BJ (cell line): Measurements from ENCODE around the gene MAP2K7. TPM values are rescaled to one million over a fixed set of nuclear protein-coding genes. Genes with fewer than 3 reads are reported as not detected.
A peak's percentile ranks its signal among the peaks of the same experiment; 100 is the strongest.

Experiments used
- CTCF ChIA-PET: fragments of 350-600 bp; formaldehyde crosslinking; extraction: SDS; loops from one replicate; lab custom pipeline; 2021; ENCODE audit warnings: antibody characterized with exemption, inconsistent platforms; lab: Yijun Ruan, JAX
- POLR2A ChIA-PET: fragments of 300-600 bp; sonication (Branson Sonifier 250); formaldehyde crosslinking; extraction: SDS; loops from one replicate; lab custom pipeline; 2021; ENCODE audit warnings: antibody characterized with exemption; lab: Charles Lee
- DNase-seq: peaks from one replicate; pipeline ENCODE4 v3.0.0-alpha.2; 2011; ENCODE audit warnings: low read depth
- H3K27me3 ChIP-seq: 2 replicates; pipeline ENCODE4 v1.6.0; 2011; ENCODE audit warnings: low read length; ENCODE audit not compliant: control insufficient read depth, insufficient read depth
- H3K36me3 ChIP-seq: 2 replicates; pipeline ENCODE4 v1.5.1; 2011; ENCODE audit warnings: low read length; ENCODE audit not compliant: control insufficient read depth, insufficient read depth
- H3K4me3 ChIP-seq: 2 replicates; pipeline ENCODE4 v1.5.1; 2011; ENCODE audit warnings: low read depth, mild to moderate bottlenecking, control low read depth, low read length
- CTCF ChIP-seq: IDR thresholded peaks from 2 replicates; pipeline ENCODE4 v1.5.1; 2011; ENCODE audit warnings: low read depth, mild to moderate bottlenecking, control low read depth, inconsistent platforms, low read length, moderate library complexity; ENCODE audit not compliant: insufficient read depth
- polyA plus RNA-seq: library from polyadenylated mRNA; depleted of rRNA; stranded (reverse); fragments of >200 nt; gene quantifications from 2 replicates; pipeline ENCODE4 v1.2.3, GENCODE V29; 2011

The MAP2K7 gene
- polyA plus RNA-seq, 1 experiment: 8.0 TPM

- no peaks in the 10 kb centered on the region for H3K27me3 ChIP-seq
- ChIA-PET POLR2A (no interaction called here), CTCF (interaction anchor here (1.3 to 1.5 kb wide), 2 partner anchors 32 to 101 kb away, joined by 3 to 4 read pairs; no protein-coding TSS in a partner anchor)
- peaks cover 8% of the 10 kb centered on the region for H3K36me3 ChIP-seq
- DNase-seq: no peak
- no peak for TF ChIP-seq CTCF
- no peak overlapping the region for H3K4me3 ChIP-seq
These were observed 2.3 kb upstream of the MAP2K7 start for GRCh38 chr19:7901337-7901736.

- H3K27me3 ChIP-seq: no peaks in the 10 kb centered on the region
- no peak for DNase-seq
- H3K36me3 ChIP-seq: peaks cover 8% of the 10 kb centered on the region
- CTCF ChIA-PET: interaction anchor here (0.9 to 1.2 kb wide), 4 partner anchors 8 to 20 kb away, joined by 3 to 5 read pairs (median 4); no protein-coding TSS in a partner anchor
- TF ChIP-seq CTCF: no peak
- POLR2A ChIA-PET: interaction anchor here (1.3 kb wide), 1 partner anchor 34 kb away, joined by 3 read pairs; no protein-coding TSS in a partner anchor
- peak overlapping the region; percentile 45 for H3K4me3 ChIP-seq
These were observed 857 bp upstream of the MAP2K7 start for GRCh38 chr19:7902796-7903243.

GRCh38 chr19:7904074-7905020, 670 bp downstream of the MAP2K7 start:
- TF ChIP-seq CTCF: no peak
- POLR2A ChIA-PET: interaction anchor here (1.0 to 1.3 kb wide), 2 partner anchors 15 to 35 kb away, joined by 3 read pairs; partner anchors contain the start of gene SNAPC2
- no peaks in the 10 kb centered on the region for H3K27me3 ChIP-seq
- H3K4me3 ChIP-seq: peak overlapping the region; percentile 82
- DNase-seq: no peak
- CTCF ChIA-PET: interaction anchor here (0.7 to 1.6 kb wide), 11 partner anchors 8 to 54 kb away, joined by 3 to 8 read pairs (median 4); partner anchors contain the start of gene TIMM44
- H3K36me3 ChIP-seq: peaks cover 11% of the 10 kb centered on the region

GRCh38 chr19:7905268-7905667, 1.6 kb downstream of the MAP2K7 start:
- ChIA-PET CTCF (interaction anchor here (1.4 kb wide), 1 partner anchor 36 kb away, joined by 3 read pairs; no protein-coding TSS in a partner anchor), POLR2A (no interaction called here)
- Histone ChIP-seq H3K4me3 (no peak overlapping the region; the same call in 1 of the 2 replicates), H3K27me3 (no peaks in the 10 kb centered on the region), H3K36me3 (peaks cover 12% of the 10 kb centered on the region)
- no peak for TF ChIP-seq CTCF
- DNase-seq: no peak

- ChIA-PET CTCF (interaction anchor here (1.4 kb wide), 1 partner anchor 37 kb away, joined by 3 read pairs; no protein-coding TSS in a partner anchor), POLR2A (no interaction called here)
- DNase-seq: no peak
- no peaks in the 10 kb centered on the region for H3K27me3 ChIP-seq
- H3K4me3 ChIP-seq: no peak overlapping the region
- TF ChIP-seq CTCF: no peak
- peaks cover 14% of the 10 kb centered on the region for H3K36me3 ChIP-seq
These were observed 2.2 kb downstream of the MAP2K7 start for GRCh38 chr19:7905859-7906258.
